ENCODE data around the gene PHKB.

DNA sequence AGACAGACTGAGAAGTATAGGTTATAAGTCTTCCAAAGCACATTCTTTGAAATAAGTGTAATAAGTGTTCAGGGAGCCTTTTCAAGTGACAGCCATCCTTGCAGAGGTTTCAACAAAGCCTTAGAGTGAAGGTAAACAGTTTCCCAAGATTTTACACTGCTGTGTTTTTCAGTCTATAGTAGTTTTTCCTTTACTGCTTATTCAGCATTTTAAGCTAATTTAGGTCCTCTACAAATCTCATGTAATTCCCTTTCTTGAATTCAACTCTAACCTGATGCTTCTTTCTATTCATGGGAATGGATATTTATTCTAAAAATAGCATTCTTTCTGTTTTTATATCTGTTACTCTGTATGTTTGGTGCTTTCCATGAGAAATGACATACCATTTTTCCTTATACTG lies 211.3 kb downstream of the PHKB start:
- TF ChIP-seq, protein P1, sequence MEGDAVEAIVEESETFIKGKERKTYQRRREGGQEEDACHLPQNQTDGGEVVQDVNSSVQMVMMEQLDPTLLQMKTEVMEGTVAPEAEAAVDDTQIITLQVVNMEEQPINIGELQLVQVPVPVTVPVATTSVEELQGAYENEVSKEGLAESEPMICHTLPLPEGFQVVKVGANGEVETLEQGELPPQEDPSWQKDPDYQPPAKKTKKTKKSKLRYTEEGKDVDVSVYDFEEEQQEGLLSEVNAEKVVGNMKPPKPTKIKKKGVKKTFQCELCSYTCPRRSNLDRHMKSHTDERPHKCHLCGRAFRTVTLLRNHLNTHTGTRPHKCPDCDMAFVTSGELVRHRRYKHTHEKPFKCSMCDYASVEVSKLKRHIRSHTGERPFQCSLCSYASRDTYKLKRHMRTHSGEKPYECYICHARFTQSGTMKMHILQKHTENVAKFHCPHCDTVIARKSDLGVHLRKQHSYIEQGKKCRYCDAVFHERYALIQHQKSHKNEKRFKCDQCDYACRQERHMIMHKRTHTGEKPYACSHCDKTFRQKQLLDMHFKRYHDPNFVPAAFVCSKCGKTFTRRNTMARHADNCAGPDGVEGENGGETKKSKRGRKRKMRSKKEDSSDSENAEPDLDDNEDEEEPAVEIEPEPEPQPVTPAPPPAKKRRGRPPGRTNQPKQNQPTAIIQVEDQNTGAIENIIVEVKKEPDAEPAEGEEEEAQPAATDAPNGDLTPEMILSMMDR (IDR thresholded peaks at IDR 0.05), result no peak
- no peak for TF ChIP-seq EZH2 (IDR thresholded peaks at IDR 0.05; ENCODE audit: borderline replicate concordance, insufficient read depth, low read depth, low read length, poor library complexity, severe bottlenecking)

Measured in B cell (primary cell).